ENCODE results near the gene BZW1. TPM values are rescaled to one million over a fixed set of nuclear protein-coding genes. Genes with fewer than 3 reads are reported as not detected.

The BZW1 gene
- total RNA-seq, 1 donor from 2014 or later = 433 TPM

- H3K4me3 Mint-ChIP-seq = no peak overlapping the region
- peaks cover 2% of the 10 kb centered on the region for H3K27me3 Mint-ChIP-seq (ENCODE audit: low read depth)
- no peaks in the 10 kb centered on the region for H3K4me1 Mint-ChIP-seq
- H3K9me3 Mint-ChIP-seq = peaks cover 9% of the 10 kb centered on the region
- no peaks in the 10 kb centered on the region for H3K36me3 Mint-ChIP-seq (ENCODE audit: low read depth)
- TF ChIP-seq, protein P1, sequence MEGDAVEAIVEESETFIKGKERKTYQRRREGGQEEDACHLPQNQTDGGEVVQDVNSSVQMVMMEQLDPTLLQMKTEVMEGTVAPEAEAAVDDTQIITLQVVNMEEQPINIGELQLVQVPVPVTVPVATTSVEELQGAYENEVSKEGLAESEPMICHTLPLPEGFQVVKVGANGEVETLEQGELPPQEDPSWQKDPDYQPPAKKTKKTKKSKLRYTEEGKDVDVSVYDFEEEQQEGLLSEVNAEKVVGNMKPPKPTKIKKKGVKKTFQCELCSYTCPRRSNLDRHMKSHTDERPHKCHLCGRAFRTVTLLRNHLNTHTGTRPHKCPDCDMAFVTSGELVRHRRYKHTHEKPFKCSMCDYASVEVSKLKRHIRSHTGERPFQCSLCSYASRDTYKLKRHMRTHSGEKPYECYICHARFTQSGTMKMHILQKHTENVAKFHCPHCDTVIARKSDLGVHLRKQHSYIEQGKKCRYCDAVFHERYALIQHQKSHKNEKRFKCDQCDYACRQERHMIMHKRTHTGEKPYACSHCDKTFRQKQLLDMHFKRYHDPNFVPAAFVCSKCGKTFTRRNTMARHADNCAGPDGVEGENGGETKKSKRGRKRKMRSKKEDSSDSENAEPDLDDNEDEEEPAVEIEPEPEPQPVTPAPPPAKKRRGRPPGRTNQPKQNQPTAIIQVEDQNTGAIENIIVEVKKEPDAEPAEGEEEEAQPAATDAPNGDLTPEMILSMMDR (conservative IDR thresholded peaks at IDR 0.05) = no peak
- DNase-seq (ENCODE audit: low read depth, low spot score) = no peak
- no peak overlapping the region for H3K27ac Mint-ChIP-seq (ENCODE audit: unreplicated experiment)
These were observed 34.4 kb upstream of the BZW1 start for GRCh38 chr2:200777275-200777674.

DNA sequence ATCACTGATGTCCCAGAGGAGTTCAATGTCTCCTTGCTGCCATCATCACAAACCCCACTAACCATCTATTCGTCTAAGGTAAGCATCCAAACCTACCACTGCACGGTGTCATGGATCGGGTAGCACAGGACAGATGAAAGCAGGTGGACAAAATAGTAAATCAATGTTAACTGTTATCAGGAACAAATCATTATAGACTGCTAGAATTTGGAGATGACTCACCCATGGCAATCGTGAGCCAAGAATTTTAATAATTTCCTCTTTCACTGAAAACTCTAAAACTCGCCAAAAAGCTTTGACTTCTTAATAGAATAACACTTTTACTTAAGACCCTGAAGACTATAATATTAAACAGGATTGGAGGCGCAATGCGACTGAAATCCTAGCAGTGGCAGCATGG, 33.7 kb upstream of the BZW1 start:
- Mint-ChIP-seq H3K36me3 (ENCODE audit: low read depth) (no peaks in the 10 kb centered on the region), H3K9me3 (peaks cover 2% of the 10 kb centered on the region), H3K4me1 (no peaks in the 10 kb centered on the region), H3K27ac (ENCODE audit: unreplicated experiment) (no peak overlapping the region), H3K4me3 (no peak overlapping the region), H3K27me3 (ENCODE audit: low read depth) (no peaks in the 10 kb centered on the region)
- TF ChIP-seq, protein P1 (conservative IDR thresholded peaks at IDR 0.05) = no peak
- no peak for DNase-seq (ENCODE audit: low read depth, low spot score)

DNA sequence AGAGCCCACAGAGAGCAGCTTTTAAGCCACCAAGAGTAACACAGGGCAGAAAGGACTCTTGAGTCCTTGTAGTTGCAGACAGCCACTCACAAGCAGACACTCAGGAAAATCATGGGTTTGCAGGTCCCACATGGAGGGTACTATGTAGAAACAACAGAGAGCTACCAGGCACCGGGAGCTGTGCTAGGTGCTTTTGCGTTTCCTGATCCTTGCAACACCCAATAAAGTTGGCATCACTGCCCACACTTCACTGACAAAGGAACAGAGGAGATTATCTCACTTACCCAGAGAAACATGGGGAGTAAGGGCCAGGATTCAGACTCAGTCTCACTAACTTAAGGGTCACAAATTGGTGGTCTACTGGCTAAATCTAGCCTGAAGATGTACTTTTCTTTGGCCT, 32.5 kb upstream of the BZW1 start:
- H3K27me3 Mint-ChIP-seq (ENCODE audit: low read depth) = peaks cover 2% of the 10 kb centered on the region

DNA sequence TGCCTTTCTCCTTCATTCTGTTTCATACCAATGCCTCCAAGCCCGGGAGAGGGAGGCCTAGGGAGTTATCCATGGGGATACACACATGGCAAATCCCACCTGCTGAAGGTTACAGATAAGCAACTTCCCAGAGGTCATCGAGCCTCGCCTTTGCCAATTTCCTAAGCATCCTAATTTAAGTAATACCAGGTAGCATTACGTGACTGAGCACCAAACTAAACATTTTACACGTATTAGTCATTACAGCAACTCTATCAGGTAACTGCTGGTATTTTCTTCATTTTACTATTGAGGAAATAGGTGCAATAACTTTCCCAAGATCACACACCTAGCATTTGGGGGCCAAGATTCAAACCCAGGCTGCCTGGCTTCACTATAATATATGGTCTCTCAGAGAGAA, 30.1 kb upstream of the BZW1 start:
- no peak overlapping the region for H3K27ac Mint-ChIP-seq (ENCODE audit: unreplicated experiment)
- TF ChIP-seq, protein P1 (conservative IDR thresholded peaks at IDR 0.05) = no peak
- no peaks in the 10 kb centered on the region for H3K9me3 Mint-ChIP-seq
- H3K4me1 Mint-ChIP-seq = no peaks in the 10 kb centered on the region
- no peaks in the 10 kb centered on the region for H3K36me3 Mint-ChIP-seq (ENCODE audit: low read depth)
- H3K4me3 Mint-ChIP-seq = no peak overlapping the region
- no peak for DNase-seq (ENCODE audit: low read depth, low spot score)
- H3K27me3 Mint-ChIP-seq (ENCODE audit: low read depth) = peaks cover 7% of the 10 kb centered on the region

More for the DNA sequence above, 32.5 kb upstream of the BZW1 start:
- TF ChIP-seq, protein P1 (conservative IDR thresholded peaks at IDR 0.05) = no peak
- no peaks in the 10 kb centered on the region for H3K36me3 Mint-ChIP-seq (ENCODE audit: low read depth)
- H3K4me3 Mint-ChIP-seq = no peak overlapping the region
- no peaks in the 10 kb centered on the region for H3K9me3 Mint-ChIP-seq
- H3K27ac Mint-ChIP-seq (ENCODE audit: unreplicated experiment) = peak overlapping the region; percentile 5
- no peak for DNase-seq (ENCODE audit: low read depth, low spot score)
- H3K4me1 Mint-ChIP-seq = no peaks in the 10 kb centered on the region

GRCh38 chr2:200782251-200782650, 29.5 kb upstream of the BZW1 start:
- H3K4me1 Mint-ChIP-seq = no peaks in the 10 kb centered on the region
- no peak for DNase-seq (ENCODE audit: low read depth, low spot score)
- H3K36me3 Mint-ChIP-seq (ENCODE audit: low read depth) = no peaks in the 10 kb centered on the region
- H3K27me3 Mint-ChIP-seq (ENCODE audit: low read depth) = peaks cover 7% of the 10 kb centered on the region
- TF ChIP-seq, protein P1 (conservative IDR thresholded peaks at IDR 0.05) = no peak
- H3K27ac Mint-ChIP-seq (ENCODE audit: unreplicated experiment) = peak overlapping the region; percentile 59
- no peaks in the 10 kb centered on the region for H3K9me3 Mint-ChIP-seq
- H3K4me3 Mint-ChIP-seq = no peak overlapping the region

- TF ChIP-seq, protein P1 (conservative IDR thresholded peaks at IDR 0.05) = no peak
- DNase-seq (ENCODE audit: low read depth, low spot score) = no peak
- Mint-ChIP-seq H3K36me3 (ENCODE audit: low read depth) (no peaks in the 10 kb centered on the region), H3K4me1 (no peaks in the 10 kb centered on the region), H3K27ac (ENCODE audit: unreplicated experiment) (no peak overlapping the region), H3K27me3 (ENCODE audit: low read depth) (peaks cover 7% of the 10 kb centered on the region), H3K4me3 (no peak overlapping the region), H3K9me3 (no peaks in the 10 kb centered on the region)
These were observed 27.5 kb upstream of the BZW1 start for GRCh38 chr2:200784215-200784614.
